ENCODE results near the gene TMEM109. TPM values are rescaled to one million over a fixed set of nuclear protein-coding genes. Genes with fewer than 3 reads are reported as not detected.
"Not testable (repeated sequence)": the region's sequence is repeated elsewhere in the genome, so short reads cannot be mapped to it uniquely, and the experiment has no call there.

TMEM109 gene
- total and polyA plus RNA-seq, 7 donors = 69.2 to 130 (median 72.5) TPM

GRCh38 chr11:60906132-60906972 is 7.6 kb upstream of the TMEM109 start, which contains the start of gene PRPF19:
PRPF19 (minus strand) TSS chr11:60906585; CDS start chr11:60906382, 203 bp downstream.
- peaks cover 16% of the 10 kb centered on the region for H3K4me1 ChIP-seq
- DNase-seq = peak; percentile 97 to 99
- H3K4me3 ChIP-seq = peak within 1 kb of the TSS; percentile 99
- TF ChIP-seq CTCF (IDR thresholded peaks at IDR 0.05) = no peak
- peak within 1 kb of the TSS; percentile 93 for H3K27ac ChIP-seq
- intact Hi-C loops (cut with DNase I) = no loop called here
- H3K9me3 ChIP-seq = no peaks in the 10 kb centered on the region
- no peaks in the 10 kb centered on the region for H3K27me3 ChIP-seq (ENCODE audit: insufficient read depth in 3 of 3, low read length in 2 of 3)
- H3K36me3 ChIP-seq (ENCODE audit: insufficient read depth in 1 of 2, low read depth in 1 of 2) = peaks cover 7 to 32% of the 10 kb centered on the region in 2 donors
- 0 to 1% (median 0%) methylated on average over 68 to 75 of the region's 75 CpGs for WGBS, 3 donors
- ATAC-seq = peak; percentile 96 to 98 (median 98)

- H3K9me3 ChIP-seq = no peaks in the 10 kb centered on the region
- WGBS, 3 donors = 29 to 60% (median 35%) methylated on average over 1 of the region's 1 CpG
- ATAC-seq = no peak
- no peaks in the 10 kb centered on the region for H3K27me3 ChIP-seq (ENCODE audit: insufficient read depth in 3 of 3, low read length in 2 of 3)
- intact Hi-C loops (cut with DNase I) = no loop called here
- H3K36me3 ChIP-seq (ENCODE audit: insufficient read depth in 1 of 2, low read depth in 1 of 2) = peaks cover 0 to 10% of the 10 kb centered on the region in 2 donors
- H3K4me1 ChIP-seq = peaks cover 32% of the 10 kb centered on the region
- DNase-seq = no peak
- H3K27ac ChIP-seq = no peak overlapping the region
- no peak for TF ChIP-seq CTCF (IDR thresholded peaks at IDR 0.05)
- no peak overlapping the region for H3K4me3 ChIP-seq
These were observed 5.2 kb upstream of the TMEM109 start for GRCh38 chr11:60908803-60909202.

- peaks cover 24% of the 10 kb centered on the region for H3K4me1 ChIP-seq
- H3K27ac ChIP-seq; H3K27me3 ChIP-seq (ENCODE audit: insufficient read depth in 3 of 3, low read length in 2 of 3); ATAC-seq; H3K9me3 ChIP-seq; H3K4me3 ChIP-seq; H3K36me3 ChIP-seq (ENCODE audit: insufficient read depth in 1 of 2, low read depth in 1 of 2); intact Hi-C loops (cut with DNase I); DNase-seq: not testable (repeated sequence)
- 57 to 62% (median 61%) methylated on average over 3 of the region's 3 CpGs for WGBS, 3 donors
These were observed 4.2 kb upstream of the TMEM109 start for GRCh38 chr11:60909680-60910280.

- intact Hi-C loops (cut with DNase I) = no loop called here
- Histone ChIP-seq H3K4me1 (peaks cover 21% of the 10 kb centered on the region), H3K36me3 (ENCODE audit: insufficient read depth in 1 of 2, low read depth in 1 of 2) (no peaks in the 10 kb centered on the region), H3K4me3 (no peak overlapping the region), H3K27me3 (ENCODE audit: insufficient read depth in 3 of 3, low read length in 2 of 3) (no peaks in the 10 kb centered on the region), H3K9me3 (no peaks in the 10 kb centered on the region), H3K27ac (no peak overlapping the region)
- DNase-seq = no peak
- no peak for TF ChIP-seq CTCF (IDR thresholded peaks at IDR 0.05)
- ATAC-seq = no peak
- 69 to 87% (median 77%) methylated on average over 3 of the region's 3 CpGs for WGBS, 3 donors
These were observed 3.7 kb upstream of the TMEM109 start for GRCh38 chr11:60910281-60910687.

GRCh38 chr11:60910711-60911380 is 3.1 kb upstream of the TMEM109 start:
- H3K36me3 ChIP-seq (ENCODE audit: insufficient read depth in 1 of 2, low read depth in 1 of 2) = no peaks in the 10 kb centered on the region
- no peak overlapping the region for H3K27ac ChIP-seq
- DNase-seq (no peak), ATAC-seq (no peak)
- TF ChIP-seq CTCF (IDR thresholded peaks at IDR 0.05) = no peak
- no peaks in the 10 kb centered on the region for H3K9me3 ChIP-seq
- intact Hi-C loops (cut with DNase I) = no loop called here
- H3K27me3 ChIP-seq (ENCODE audit: insufficient read depth in 3 of 3, low read length in 2 of 3) = no peaks in the 10 kb centered on the region
- H3K4me1 ChIP-seq = peaks cover 23% of the 10 kb centered on the region
- 64 to 71% (median 66%) methylated on average over 5 of the region's 5 CpGs for WGBS, 3 donors
- H3K4me3 ChIP-seq = no peak overlapping the region

All from psoas muscle (tissue), 8 donors.